Body of pancreas (tissue), 4 donors: ENCODE results near the gene CUL4B. TPM values are rescaled to one million over a fixed set of nuclear protein-coding genes. Genes with fewer than 3 reads are reported as not detected.

Experiments used
- ATAC-seq: fragments of 150-250 bp; one replicate; pipeline ENCODE4 v1.9.1; 2016
- DNase-seq, 4 donors: peaks; one replicate each; pipeline ENCODE4 v3.0.0-alpha.2; 2019
- H3K27ac ChIP-seq, 4 donors: fragments of 200-600 bp; sonication (generic); 1 replicate in 3 of 4; 2 replicates in 1 of 4; pipeline versions ENCODE4 v1.5.1 to v1.6.1; 2016 to 2019; ENCODE audit warnings: mild to moderate bottlenecking in 1 of 4, mixed read lengths in 1 of 4, moderate library complexity in 1 of 4
- H3K27me3 ChIP-seq, 2 donors: fragments of 200-600 bp; sonication (generic); one replicate each; pipeline ENCODE4 v1.6.0; 2016; ENCODE audit warnings: mild to moderate bottlenecking in 1 of 2
- H3K36me3 ChIP-seq, 2 donors: fragments of 200-600 bp; sonication (generic); replicated peaks in 1 of 2; 2 replicates each; pipeline ENCODE4 v1.5.1; 2016; ENCODE audit warnings: low read depth in 2 of 2; ENCODE audit not compliant: insufficient read depth in 1 of 2
- H3K4me1 ChIP-seq: fragments of 200-600 bp; sonication (generic); one replicate; pipeline ENCODE4 v1.6.0; 2016
- H3K4me3 ChIP-seq, 2 donors: fragments of 200-600 bp; sonication (generic); 1 replicate in 1 of 2; 2 replicates in 1 of 2; pipeline ENCODE4 v1.5.1; 2016 to 2019
- H3K9me3 ChIP-seq, 3 donors: fragments of 200-600 bp; sonication (generic); 1 replicate in 2 of 3; 2 replicates in 1 of 3; pipeline ENCODE4 v1.5.1; 2016
- POLR2A ChIP-seq, 3 donors: fragments of 450-650 bp; IDR thresholded peaks; one replicate each; pipeline ENCODE4 v1.6.1; 2016; ENCODE audit warnings: antibody characterized with exemption in 3 of 3, mild to moderate bottlenecking in 2 of 3
- WGBS, 2 donors: methylation state at CpG; one replicate each; pipeline ENCODE4 v1.1.5; 2017; 5-methylcytosine and 5-hydroxymethylcytosine counted together
- intact Hi-C: fragments of 100-400 bp; cut with DNase I; formaldehyde crosslinking; loops from one replicate; pipeline ENCODE4 v1.15.1; 2023
- total RNA-seq, 2 donors: library from RNA; depleted of rRNA; stranded (reverse); fragments of >200 nt; gene quantifications; one replicate each; pipeline ENCODE4 v1.1.0, GENCODE V29; 2016
- TF ChIP-seq, protein P1 (sequence below), 7 experiments: fragments of 450-650 bp in 4 of 7; fragments of 200-600 bp in 3 of 7; sonication (generic) in 3 of 7; IDR thresholded peaks; one replicate each; pipeline ENCODE4 v1.5.1; 2016 to 2019; ENCODE audit warnings: antibody characterized with exemption in 7 of 7

The CUL4B gene
- 10 to 100 TPM; 18.8 to 28.5 TPM for total RNA-seq

DNA sequence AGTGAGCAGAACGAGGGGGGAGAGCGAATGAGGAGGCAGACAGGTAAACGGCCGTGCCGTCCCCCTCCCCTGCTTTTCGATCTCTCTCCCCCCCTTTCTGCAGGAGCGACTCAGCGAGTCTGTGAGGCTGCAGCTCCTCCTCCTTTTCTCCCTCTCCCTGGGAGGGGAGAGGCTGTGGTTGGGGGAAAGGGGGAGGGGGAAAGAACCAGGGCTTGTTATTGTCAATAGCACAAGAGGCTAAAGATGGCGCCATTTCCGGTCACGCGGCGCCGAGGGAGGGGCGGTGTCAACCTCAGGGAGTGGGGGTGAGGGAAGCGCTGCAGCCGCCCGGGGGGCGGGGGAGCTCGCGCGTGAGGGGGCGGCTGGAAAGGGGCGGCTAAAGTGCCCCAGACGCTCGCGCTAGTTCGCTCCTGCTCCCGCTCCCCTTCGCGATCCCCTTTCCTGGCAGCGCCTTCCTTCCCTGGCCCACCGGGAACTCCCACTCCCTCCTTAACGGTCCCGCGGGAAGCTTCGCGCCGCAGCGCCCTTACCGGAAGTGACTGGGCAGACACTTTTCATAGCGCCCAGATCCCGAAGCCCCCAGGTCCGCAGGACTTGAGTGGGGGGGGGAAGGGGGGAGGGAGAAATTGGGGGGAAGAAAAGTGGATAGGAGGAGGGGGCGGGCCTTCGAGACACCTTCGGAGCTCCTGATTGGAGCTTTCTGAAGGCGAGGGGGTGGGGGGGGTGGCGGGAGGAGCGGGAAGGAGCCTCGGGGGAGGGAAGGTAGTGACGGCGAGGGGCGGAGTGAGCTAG, at the start of gene CUL4B:
Gene CUL4B (minus strand): TSS at position 121 of the 792 bp plus-strand sequence. CDS start 324 bp downstream, outside the sequence.
- ATAC-seq (peak; percentile 92), DNase-seq (peak; percentile 90 to 94 (median 92))
- Histone ChIP-seq H3K4me1 (peaks cover 38% of the 10 kb centered on the region), H3K36me3 (no peaks in the 10 kb centered on the region), H3K9me3 (no peaks in the 10 kb centered on the region), H3K27me3 (no peaks in the 10 kb centered on the region), H3K4me3 (peak within 1 kb of the TSS; percentile 39 to 45), H3K27ac (peak within 1 kb of the TSS; percentile 97 to 99 (median 98))
- intact Hi-C loops: no loop called here
- peak; percentile 38 to 83 (median 74) for TF ChIP-seq POLR2A (IDR thresholded peaks at IDR 0.05)
- TF ChIP-seq, protein P1, sequence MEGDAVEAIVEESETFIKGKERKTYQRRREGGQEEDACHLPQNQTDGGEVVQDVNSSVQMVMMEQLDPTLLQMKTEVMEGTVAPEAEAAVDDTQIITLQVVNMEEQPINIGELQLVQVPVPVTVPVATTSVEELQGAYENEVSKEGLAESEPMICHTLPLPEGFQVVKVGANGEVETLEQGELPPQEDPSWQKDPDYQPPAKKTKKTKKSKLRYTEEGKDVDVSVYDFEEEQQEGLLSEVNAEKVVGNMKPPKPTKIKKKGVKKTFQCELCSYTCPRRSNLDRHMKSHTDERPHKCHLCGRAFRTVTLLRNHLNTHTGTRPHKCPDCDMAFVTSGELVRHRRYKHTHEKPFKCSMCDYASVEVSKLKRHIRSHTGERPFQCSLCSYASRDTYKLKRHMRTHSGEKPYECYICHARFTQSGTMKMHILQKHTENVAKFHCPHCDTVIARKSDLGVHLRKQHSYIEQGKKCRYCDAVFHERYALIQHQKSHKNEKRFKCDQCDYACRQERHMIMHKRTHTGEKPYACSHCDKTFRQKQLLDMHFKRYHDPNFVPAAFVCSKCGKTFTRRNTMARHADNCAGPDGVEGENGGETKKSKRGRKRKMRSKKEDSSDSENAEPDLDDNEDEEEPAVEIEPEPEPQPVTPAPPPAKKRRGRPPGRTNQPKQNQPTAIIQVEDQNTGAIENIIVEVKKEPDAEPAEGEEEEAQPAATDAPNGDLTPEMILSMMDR (IDR thresholded peaks at IDR 0.05): no peak
- WGBS, 2 donors: 0 to 1% methylated on average over 15 to 24 of the region's 54 CpGs

DNA sequence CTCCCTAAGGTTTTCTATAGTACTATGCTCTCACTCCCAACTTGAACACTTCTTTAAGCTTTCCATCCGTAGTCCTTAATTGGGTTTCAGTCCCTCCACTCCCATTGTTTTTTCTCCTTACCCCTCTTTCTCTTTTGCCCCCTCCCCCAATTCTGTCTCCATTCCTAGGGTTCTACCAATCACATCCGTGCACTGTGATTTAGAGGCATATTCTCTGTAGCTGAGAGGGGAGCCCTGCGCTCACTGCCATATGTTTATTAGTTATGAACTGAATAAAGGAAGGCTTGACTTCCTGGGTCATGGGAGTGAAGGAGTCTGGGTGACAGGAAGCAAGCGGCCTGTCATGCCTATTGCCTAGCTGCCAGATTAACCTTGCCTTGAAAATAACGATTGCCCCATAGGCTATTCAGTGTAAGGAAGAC, 43.6 kb upstream of the CUL4B start:
- ATAC-seq (peak; percentile 79), DNase-seq (peak; percentile 41 to 67 (median 50))
- no peaks in the 10 kb centered on the region for H3K9me3 ChIP-seq
- intact Hi-C loops: no loop called here
- peak overlapping the region; percentile 7 to 41 for H3K4me3 ChIP-seq
- no peaks in the 10 kb centered on the region for H3K36me3 ChIP-seq
- TF ChIP-seq, protein P1 (IDR thresholded peaks at IDR 0.05): no peak
- TF ChIP-seq POLR2A (IDR thresholded peaks at IDR 0.05): peak in 1 of 3 donors; percentile 57
- H3K27me3 ChIP-seq: no peaks in the 10 kb centered on the region
- no peaks in the 10 kb centered on the region for H3K4me1 ChIP-seq
- 0% methylated on average over 5 of the region's 5 CpGs for WGBS, 2 donors
- peak overlapping the region; percentile 70 to 95 (median 88) for H3K27ac ChIP-seq

DNA sequence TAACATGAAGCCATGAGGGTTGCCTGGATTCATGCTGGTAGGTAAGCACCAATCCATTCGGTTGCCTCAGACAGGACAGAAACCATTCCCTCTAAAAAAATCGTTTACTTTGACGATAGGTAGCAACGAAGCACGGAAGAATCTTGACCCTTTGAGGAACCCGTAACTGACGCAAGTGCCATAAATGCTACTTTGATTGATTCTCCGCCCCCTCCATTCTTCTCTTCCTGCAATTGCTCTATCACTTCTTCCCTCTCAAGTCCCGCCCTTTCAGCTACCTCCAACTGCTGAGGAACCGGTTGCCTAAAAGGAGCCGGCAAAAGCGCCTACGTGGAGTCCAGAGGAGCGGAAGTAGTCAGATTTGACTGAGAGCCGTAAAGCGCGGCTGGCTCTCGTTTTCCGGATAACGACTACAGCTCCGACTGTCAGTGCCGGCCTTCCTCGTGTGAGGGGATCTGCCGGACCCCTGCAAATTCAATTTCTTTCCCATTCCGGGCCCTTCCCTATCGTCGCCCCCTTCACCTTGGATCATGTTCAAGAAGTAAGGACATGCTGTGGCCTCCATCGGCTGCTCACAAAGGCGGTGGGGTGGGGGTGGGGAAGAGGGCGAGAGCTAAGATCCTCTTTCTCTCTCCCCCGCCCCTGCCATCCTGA, 43.1 kb upstream of the CUL4B start, which contains the start of gene MCTS1:
Gene MCTS1 (plus strand): TSS at position 395 of the 654 bp plus-strand sequence. CDS start 136 bp downstream, at position 531.
- DNase-seq: peak; percentile 83 to 94 (median 87)
- WGBS, 2 donors: 0 to 1% methylated on average over 19 to 29 of the region's 31 CpGs
- intact Hi-C loops: no loop called here

DNA sequence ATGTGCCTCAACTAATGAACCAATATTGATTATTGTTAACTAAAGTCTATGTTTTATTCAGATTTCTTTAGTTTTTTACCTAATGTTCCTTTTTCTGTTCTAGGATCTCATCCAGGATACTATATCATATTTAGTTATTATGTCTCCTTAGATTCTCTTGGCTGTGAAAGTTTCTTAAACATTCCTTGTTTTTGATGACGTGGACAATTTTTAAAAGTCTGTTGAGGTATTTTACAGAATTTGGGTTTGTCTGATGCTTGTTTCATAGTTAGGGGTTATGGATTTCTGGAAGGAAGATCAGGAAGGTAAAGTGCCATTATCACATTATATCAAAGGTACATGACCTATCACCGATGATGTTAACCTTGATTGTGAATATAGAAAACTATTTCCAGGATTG, 24.9 kb upstream of the CUL4B start:
- intact Hi-C loops: no loop called here
- no peaks in the 10 kb centered on the region for H3K4me1 ChIP-seq
- 77 to 78% methylated on average over 2 of the region's 2 CpGs for WGBS, 2 donors
- H3K9me3 ChIP-seq: no peaks in the 10 kb centered on the region
- H3K27ac ChIP-seq: no peak overlapping the region
- H3K4me3 ChIP-seq: no peak overlapping the region
- ATAC-seq (no peak), DNase-seq (no peak)
- no peaks in the 10 kb centered on the region for H3K36me3 ChIP-seq
- no peaks in the 10 kb centered on the region for H3K27me3 ChIP-seq
- TF ChIP-seq, protein P1 (IDR thresholded peaks at IDR 0.05): no peak
- no peak for TF ChIP-seq POLR2A (IDR thresholded peaks at IDR 0.05)

More for the DNA sequence above, 43.1 kb upstream of the CUL4B start, which contains the start of gene MCTS1:
- Histone ChIP-seq H3K4me1 (no peaks in the 10 kb centered on the region), H3K4me3 (peak within 1 kb of the TSS; percentile 7 to 41), H3K9me3 (no peaks in the 10 kb centered on the region), H3K27me3 (no peaks in the 10 kb centered on the region), H3K27ac (peak within 1 kb of the TSS; percentile 70 to 95 (median 88)), H3K36me3 (no peaks in the 10 kb centered on the region)
- peak; percentile 28 to 83 (median 80) for TF ChIP-seq POLR2A (IDR thresholded peaks at IDR 0.05)
- TF ChIP-seq, protein P1 (IDR thresholded peaks at IDR 0.05): no peak
- ATAC-seq: peak; percentile 97
